GM18867 (cell line): ENCODE results near the gene RALGAPB.

ENCODE experiments used
- ATAC-seq: cut with Tn5 transposase; IDR thresholded peaks from one replicate; pipeline ENCODE4 v1.9.1; 2021; ENCODE audit warnings: mild to moderate bottlenecking, moderate library complexity; ENCODE audit not compliant: unreplicated experiment

RALGAPB gene

DNA sequence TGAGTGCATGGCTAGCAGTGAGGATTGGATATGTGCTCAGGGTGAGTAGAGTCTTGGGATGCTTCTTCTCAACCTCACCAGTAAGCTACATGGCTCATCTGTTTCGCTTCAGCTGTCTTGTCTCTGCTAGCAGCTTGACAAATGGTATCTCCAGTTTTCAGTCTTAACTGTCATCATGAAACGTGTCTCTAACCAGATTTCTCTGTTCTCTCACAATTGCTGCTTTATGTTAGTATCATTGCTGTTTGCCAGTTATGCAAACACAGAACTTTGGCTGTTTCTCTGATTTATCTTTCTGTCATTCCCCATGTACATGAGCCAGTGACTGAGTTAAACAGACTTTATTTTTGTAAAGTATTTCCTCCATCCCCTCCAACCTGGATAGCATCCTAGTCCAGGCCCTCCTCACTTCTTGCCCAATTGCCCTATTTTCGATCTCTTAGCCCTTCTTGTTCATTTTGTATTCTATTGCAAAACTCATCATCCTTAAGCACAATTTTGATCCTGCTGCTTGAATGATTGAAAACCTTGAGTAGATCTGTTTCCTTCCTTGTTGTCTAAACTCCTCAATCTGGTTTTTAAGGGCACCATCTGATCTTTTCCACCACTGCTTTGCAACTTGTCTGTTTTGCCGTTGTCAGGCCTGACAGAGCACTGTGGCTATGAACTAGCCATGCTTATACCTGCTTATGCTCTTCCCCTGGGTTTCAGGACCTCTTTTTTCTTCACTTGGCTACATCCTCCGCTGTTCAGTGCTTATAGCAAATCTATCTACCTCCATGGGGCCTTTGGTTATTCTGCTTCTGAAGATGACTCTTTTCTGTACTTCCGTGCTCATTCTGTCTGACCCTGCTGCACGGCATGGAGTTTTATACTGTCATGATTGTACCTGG lies 70.6 kb downstream of the RALGAPB start:
- no peak for ATAC-seq

DNA sequence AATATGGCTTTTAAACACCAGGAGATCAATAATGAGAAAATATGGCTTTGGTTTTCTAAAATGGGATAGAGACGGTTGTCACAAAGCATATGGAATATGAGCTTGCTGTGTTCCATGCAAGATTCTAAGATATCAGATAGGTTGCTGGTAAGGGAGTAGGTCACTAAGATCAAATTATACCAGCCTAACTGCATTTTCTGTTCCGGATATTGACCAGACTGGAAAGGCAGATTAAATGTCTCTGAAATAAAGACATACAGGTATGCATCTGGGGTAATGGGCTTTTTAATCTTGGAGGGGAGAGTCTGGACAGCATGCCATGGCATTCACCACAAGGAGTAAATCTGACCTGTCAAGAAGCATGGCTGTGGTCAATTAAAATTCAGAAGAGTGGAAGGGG lies 73.1 kb downstream of the RALGAPB start:
- no peak for ATAC-seq

DNA sequence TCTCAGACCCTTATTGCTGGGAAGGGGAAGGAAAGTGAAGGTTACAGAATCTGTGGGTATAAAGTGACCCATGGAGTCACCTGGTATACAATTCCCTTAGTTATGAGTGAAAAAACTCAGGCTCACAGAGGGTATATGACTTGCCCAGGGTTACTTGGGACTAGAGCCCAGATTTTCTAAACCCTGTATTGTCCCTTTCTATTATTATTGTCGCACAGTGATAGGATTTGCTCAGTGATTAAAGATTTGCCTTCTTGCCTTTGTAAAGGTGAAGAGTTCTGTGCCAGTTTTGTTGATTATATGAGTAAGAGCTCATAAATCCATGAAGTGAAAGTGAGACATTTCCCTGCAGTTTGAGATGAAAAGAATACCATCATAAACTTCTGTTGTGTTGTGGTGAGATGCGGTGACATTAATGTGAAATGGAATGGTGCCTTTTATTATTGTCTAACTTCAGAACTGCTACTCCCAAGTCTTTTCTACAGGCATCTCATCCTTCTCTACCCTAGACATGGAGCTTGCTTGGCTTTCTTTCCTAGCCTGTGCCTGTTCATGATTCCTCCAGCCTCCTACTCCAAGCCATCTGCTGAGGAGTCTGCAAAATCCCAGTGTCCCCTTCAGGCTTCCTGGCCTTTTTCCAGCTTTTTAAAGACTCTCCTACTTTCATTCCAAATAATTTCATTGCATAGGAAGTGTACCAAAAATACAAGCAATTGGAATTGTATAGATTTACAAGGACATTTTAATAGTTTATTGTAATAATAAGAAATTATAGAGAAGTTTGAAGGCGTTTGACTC lies 74.8 kb downstream of the RALGAPB start:
- ATAC-seq: no peak

DNA sequence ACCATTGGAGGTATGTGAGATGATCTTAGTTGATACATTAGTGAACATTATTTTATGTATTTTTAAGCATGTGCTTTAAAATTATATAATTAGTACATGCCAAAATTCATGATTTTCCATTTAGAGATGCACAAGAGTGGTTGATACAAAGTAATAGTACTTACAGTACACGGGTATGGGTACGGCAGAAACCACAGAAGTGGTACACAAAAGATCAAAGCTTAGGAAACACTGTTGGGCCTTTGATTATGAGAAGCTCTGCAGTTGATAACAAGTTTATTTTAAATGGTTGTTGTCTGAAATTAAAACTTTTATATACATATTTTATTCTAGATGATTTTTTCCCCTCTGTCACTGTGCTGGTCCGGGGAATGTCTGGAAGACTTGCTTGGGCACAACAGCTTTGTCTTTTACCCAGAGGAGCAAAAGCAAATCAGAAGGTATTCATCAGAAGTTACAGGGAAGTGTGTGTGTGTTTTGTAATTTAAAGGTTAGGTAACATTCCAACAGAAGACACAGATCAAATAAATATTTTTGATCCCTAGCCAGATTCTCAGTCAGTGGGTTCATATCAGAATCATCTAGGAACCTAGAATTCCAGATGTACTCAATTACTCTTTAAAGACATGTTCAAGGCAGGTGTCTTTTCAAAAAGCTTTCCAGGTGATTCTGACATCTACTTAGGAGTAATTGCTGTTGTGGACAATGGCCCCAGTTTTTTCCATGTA lies 75.9 kb downstream of the RALGAPB start:
- ATAC-seq: no peak

DNA sequence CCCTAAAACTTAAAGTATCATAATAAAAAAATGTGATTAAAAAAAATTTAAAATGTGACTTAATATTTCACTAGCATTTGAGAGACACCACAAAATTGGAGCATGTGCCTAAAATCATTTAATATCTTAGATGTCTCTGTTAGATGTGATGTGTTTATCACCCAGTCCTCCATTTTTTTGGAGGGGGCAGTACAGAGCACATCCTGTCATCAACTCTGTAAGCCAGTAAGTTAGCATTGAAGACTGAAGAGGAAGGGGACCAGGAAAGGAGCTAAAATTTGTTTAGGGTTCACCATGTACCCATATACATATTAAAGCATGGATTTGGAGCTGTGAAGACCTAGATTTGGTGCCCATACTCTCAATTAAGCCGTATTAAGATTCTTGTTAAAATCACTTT lies 77.6 kb downstream of the RALGAPB start:
- no peak for ATAC-seq

DNA sequence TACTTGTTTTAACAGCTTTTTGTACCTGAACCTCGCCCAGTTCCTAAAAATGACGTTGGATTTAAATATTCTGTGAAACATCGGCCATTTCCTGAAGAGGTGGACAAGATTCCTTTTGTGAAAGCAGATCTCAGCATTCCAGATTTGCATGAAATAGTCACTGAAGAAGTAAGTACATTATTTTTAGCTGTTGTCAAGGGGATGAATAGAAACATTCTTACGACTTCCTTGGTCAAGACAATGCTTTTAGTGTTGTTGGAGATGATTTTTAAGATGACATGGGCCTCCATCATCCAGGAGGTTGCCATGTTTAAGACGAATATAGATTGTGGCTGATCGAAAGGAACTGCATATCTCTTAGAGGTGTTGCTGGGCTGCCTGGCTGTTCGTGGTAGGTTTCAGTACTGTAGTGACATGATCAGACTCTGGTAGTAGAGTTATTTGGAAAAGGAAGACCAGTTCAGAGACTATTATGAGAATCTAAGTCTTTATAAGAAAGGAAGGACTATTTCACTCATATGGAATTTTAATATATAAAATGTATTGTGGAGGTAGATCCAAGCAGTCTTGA lies 78.5 kb downstream of the RALGAPB start:
- ATAC-seq: no peak

DNA sequence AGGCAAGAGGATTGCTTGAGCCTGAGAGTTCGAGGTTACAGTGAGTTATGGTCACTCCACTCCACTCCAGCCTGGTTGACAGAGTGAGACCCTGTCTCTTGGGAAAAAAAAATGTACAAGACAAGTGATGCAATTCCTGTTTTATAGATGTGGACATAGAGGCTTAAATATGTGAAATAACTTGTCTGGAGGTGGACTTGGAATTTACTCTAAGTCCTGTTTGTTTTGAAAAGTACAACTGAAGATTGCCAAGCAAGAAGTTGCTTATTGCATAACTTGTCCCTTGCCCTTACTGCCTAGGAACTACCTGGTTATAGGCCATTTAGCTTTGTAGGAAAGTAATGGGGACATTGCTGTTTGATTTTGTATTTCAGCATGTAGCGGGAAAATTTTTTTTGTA lies 82.3 kb downstream of the RALGAPB start:
- no peak for ATAC-seq

DNA sequence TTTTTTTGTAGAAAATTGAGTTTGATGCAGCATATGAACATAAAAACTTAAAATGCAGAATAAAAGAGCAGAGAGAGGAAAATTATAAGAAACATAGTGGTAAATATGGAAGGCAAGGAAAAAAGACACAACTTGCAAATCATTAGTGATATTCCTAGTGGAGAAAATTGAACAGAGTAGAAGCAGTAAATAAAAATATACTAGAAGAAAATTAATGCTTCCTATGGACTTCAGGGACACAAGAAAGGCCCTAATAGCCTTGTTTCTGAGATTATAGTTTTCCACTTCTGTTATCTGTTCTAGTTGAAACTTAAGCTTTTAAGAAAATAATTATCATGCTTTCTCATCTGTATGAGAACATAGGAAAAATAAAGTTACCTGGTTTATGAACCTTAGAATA lies 82.8 kb downstream of the RALGAPB start:
- ATAC-seq: no peak

DNA sequence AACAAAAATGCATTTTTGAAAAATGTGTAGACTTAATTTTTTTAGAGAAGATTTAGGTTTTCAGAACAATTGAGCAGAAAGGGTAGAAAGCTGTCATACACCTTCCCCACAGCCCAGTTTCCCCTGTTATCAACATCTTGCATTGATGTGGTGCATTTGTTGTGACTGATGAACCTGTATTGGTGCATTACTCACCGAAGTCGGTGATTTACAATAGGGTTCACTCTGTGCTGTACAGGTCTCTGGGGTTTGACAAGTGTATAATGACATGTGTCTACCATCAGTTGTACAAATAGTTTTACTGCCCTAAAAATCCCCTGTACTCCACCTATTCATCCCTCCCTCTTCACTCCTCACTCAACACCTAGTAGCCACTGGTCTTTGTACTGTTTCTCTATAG lies 84.5 kb downstream of the RALGAPB start:
- no peak for ATAC-seq

DNA sequence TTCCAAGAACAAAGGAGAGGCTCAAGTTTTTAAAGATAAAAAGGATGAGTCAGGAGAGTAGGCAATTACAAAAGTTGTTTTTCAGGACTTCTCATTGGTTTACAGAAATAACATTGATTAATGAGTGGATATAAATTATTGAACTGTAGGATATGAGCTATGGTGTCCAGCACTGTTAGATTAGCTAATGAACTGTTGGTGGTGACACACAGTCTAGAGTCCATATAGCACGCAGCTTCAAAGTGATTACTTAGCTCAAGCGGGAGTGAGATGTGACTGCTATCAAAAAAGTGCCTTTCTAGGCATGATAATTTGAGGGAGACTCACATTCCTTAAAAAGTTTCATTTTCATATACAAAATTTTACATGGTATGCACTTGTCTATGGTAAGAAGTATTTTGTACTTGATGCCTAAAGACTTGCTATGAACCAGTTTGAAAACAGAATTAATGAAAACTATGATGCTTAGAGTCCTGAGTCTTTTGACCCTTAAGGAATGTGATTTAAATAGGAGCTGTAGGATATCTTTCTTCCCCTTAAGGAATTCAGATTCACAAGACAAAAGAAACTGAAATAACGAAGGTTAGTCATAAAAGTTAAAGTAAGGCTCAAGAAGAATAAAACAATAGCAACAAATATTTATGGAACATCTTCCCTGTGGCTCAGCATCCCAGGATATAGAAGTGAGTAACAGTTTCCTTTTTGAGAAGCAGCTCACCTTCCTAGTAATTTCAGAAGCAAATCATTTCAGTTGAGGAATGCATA lies 86.1 kb downstream of the RALGAPB start:
- no peak for ATAC-seq

DNA sequence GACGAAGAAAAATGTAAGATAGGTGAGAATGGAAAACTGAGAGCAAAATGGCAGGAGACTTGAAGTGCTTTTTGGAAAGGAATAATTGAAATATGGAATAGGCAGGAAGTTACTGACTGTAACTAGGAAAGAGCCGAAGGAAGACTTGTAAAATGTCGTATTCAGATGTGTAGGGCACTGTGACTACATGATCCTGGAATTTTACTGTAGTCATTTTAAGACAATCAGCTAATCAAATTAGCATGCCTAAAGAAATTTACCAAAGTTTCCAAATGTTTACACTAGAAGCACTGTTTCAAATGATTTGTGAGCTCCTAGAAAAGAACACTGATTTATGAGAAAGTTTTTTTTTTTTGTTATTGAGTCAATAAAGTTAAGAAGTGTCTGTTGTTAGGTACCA lies 87.1 kb downstream of the RALGAPB start:
- ATAC-seq: no peak

DNA sequence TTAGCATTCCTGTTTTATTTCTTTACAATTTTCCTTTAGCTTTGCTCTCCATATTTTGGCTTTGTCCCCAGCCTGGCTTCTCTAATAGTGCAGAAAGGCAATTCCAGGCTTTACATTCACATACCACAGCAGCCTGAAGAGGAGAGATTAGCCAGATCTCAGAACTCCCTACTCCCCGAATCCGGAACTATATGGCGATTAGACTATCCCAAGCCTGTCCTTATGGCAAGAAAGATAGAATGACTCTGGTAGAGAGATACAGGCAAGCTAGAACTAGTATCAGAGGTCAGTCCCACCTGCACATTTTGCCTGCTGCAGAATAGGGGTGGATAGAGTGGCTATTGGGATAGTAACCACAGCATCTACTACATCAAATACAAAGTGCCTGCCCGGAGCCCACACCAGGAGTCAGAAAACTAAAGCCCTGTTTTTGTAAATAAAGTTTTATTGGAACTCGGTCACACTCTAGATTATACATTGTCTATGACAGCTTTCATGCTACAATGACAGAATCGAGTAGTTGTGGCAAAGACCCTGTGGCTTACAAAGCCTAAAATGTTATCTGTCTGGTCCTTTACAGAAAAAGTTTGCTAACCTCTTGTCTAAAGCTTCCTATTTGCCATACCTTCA lies 91.3 kb downstream of the RALGAPB start:
- no peak for ATAC-seq

DNA sequence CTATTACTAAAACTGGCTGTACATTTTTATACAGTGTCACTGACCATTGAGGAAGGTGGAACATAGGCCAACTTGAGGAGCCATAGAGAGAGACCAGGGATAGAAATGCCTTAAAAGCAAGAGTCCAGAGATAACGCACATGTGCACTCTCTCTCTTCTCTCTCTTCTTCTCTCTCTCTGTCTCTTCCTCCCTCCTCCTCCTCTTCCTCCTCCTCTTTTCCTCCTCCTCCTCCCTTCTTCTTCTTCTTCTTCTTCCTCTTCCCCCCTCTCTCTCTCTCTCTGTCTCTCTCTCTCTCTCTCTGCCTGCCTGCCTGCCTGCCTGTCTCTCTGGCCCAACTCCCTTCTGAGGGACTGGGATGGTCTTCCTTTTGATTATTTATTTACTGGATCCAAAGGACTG lies 92.0 kb downstream of the RALGAPB start:
- no peak for ATAC-seq

DNA sequence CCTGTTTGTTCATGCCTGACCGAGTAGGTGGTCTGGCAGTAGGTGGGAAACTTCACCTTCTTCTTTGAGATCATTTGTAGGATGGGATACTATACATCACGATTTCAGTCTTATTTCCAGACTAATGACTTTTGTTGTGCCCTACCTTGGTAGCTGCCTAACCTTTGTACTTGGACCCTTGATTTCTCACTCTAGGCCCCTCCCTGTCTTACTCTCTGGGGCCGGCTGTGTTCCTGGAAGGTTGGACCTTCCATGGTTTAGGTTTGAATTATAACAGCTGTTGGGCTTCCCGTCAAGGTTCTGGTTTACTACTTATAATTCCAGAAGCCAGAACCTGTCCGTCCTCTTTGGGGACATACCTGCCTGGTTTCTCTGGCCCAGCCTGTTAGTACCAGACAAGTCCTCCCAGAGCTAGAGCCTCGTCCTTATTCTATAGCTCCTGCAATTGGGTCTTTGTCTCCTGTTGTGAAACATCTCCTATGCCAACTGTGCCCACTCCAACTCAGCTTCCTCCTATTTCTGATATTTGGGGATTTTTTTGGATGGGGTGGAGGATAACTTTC lies 93.5 kb downstream of the RALGAPB start:
- ATAC-seq: no peak

DNA sequence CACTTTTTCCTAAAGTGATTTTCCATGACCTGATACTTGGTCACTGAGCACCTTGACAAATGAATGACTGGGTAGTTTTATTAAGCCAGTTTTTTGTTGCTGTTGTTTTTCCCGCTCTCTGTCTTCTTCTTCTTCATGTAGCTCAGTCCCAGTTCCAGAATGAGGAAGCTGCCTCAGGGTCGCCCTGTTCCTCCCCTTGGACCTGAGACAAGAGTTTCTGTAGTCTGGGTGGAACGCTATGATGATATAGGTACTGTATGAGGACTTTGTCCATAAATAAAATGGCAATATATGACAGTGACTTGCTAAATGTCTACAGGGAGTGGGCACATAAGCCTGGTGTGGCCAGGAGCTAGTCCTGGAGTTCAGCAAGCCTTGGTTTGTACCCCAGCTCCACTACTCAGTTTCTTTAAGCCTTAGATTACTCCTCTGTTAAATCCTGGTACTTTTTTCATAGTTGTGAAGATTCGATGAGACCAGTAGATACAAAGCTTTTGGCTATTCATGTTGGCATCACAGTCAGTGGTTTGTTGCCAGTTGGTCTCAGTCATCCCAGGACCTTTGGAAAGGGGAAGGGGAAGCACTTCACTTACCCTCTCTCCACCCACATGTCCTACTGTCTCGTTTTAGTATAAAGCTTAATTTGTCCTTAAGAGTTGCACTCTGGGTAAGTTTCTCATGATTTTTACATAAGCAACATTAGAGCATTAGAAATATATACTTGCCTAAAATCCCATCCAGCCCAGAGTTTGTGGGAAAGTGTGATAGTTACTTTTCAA lies 97.3 kb downstream of the RALGAPB start:
- no peak for ATAC-seq

DNA sequence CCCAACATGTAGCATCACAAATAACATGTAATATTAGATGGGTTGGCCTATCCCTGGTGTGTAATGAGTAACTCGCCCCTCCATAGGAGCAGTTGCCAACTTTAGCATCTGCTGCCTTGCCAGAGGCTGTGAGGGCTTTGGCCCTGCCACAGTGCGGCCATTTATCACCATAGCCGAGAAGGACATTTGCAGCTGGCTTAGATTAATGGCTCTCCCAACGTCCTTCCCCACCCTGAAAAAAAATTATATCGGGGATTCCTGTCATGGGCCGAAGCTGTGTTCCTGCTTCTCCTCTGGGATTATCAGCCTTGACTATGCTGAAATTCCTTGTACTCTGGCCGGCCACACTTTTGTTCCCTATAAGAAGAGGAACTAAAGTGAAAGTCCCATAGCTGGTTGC lies 100.8 kb downstream of the RALGAPB start:
- no peak for ATAC-seq

DNA sequence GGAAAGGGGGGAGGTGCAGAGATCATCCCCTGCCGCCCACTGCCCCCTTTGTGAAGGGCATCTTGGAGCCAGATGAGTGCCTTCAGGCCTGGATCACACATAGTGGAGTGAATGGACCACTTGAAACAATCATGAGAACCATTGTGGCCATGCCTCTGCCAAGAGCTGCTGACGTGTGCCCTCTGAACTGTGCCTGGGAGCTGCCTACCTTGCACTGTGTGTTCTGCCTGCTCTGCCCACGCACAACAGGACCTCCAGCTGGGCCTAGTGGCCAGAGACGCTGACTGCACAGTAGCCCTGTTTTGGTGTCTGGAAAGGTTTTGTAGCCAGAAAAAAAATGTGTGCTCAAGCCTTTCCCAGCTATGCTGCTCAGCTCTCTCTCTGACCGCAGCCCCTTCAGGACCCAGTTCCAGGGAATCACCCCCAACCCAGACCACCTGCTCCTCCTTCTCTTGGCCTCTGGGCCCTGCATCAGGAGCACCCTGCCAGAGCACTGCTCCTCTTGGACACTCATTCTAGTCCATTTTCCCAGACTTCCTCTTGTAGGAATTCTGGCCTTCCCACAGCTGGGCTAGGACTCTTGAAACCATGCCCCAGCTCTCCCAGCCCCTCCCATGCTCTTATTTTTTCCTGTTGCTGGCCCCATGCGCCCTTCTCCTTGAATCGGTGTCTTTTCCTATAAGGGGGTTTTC lies 106.7 kb downstream of the RALGAPB start:
- ATAC-seq: no peak

DNA sequence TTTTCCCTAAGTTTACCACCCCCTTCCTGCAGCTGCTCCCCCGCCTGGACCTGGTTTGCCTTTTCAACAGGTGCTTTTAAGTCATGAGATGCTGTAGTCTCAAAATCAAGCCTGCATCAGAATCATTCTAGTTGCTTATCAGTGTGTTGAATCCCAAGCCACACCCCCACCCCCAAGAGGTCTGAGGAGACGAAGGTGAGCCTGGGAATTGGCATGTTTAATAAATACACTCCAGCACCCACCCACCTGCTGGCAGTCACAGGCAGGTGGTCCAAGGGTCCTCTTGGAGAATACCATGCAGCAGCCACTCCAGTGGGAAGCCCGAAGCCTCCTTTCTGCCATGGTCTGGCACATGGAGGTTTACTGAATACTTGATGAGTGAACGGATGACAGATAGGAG lies 107.3 kb downstream of the RALGAPB start:
- no peak for ATAC-seq
